CD4-positive, alpha-beta T cell treated with Interleukin-15 for 1 hour (primary cell): ENCODE measurements around the gene CNTNAP2.

Experiments
- DNase-seq: peaks from one replicate; pipeline ENCODE4 v3.0.0-alpha.2; 2020

The CNTNAP2 gene

DNA sequence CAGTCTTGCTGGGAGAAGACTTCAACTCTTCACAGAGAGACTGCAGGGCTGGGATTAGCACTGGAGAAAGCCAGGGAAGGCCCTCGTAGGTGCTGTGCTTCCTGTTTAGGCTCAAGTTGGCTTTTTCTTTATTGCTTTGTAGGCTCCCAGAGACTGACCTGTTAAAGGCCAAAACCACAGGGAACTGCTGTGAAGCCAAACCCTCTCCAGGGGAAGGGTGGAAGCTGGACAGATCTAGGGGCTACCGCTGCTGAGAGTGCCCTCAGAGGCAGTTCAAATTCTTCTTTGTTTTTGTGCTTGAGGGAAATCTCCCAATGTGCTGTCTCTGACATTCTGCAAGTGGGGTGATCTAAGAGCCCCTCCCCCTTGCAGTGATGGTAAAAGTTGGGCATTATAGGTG lies 198.4 kb downstream of the CNTNAP2 start:
- DNase-seq: no peak

DNA sequence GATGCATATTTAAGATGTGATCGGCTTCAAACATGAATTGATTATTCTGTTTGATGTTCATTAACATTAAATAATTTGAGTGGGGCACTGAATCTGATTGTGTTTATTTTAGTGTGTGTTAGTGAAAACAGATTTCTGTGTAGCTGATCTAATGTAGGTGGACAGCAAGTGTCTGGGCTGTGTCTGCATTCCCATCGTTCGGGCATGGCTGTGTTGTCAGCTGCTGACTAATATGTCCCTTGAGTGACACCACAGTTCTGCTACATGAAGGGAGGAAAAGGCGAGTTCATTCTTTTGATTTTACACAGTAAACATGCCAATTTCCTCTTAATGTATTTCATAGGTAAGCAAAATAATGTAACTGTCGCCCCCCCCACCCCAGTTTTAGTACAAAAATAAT lies 203.0 kb downstream of the CNTNAP2 start:
- DNase-seq: no peak

DNA sequence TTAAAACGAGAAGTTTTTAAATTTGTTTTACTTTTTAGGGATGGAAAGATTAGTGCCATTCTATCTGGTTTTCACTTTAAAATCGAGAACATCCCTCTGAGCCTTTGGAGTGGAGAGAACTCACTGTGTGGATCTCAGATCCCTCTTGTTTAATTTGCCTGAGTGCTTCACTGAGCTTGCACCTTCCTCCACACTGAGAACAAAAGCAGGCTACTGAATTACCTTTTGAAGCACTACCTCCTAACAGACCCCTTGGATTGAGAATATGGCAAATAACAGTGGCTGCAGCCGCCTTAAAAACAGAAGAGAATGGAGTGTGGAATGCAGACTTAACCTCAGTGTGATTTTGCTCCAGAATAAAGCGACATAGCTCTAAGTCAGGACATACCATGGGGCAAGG lies 204.7 kb downstream of the CNTNAP2 start:
- no peak for DNase-seq

DNA sequence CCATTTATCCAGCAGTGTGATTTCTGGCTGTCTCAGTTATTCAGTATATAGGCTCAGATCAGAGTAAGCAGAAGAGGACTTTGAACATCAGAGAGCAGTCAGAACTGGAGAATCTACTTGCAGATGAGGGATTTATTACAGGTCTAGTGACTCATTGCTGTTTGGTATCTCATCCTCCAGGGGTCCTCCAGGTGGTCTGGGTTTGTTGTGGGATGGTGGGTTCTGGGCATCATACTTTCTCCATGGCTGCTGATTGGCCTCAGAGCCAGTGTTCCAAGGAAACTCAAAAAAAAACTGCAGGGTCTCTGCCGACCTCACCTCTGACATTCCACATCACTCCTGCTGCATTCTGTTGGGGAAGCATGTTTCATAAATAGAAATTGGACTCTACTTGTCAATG lies 214.8 kb downstream of the CNTNAP2 start:
- DNase-seq: no peak

DNA sequence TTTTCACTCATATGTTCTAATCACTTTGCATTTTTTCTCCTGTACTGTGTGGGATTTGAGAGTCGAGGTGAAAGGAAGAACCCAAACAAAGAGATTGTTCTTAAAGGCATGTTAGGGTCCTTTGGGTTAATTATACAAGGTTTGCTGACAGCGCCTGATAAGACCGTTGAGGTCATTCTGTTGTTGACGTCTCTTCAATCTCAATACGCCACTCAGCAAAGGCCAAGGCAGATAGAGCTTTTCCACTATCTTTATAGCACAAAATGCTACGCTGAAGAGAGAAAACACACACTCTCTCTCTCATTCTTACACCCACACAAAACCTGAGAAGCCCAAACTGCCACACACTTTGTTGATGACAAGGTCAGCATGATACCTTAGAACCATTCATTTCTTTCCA lies 228.7 kb downstream of the CNTNAP2 start:
- no peak for DNase-seq

DNA sequence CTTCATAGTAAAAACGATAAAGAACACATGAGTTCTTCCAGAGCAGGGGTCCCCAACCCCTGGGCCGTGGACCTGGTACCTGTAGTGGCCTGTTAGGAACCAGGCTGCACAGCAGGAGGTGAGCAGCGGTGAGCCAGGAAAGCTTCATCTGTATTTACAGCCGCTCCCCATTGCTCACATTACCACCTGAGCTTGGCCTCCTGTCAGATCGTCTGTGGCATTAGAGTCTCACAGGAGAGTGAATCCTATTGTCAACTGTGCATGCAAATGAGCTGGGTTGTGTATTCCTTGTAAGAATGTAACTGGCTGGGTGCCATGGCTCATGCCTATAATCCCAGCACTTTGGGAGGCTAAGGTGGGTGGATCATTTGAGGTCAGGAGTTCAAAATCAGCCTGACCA lies 229.5 kb downstream of the CNTNAP2 start:
- no peak for DNase-seq

DNA sequence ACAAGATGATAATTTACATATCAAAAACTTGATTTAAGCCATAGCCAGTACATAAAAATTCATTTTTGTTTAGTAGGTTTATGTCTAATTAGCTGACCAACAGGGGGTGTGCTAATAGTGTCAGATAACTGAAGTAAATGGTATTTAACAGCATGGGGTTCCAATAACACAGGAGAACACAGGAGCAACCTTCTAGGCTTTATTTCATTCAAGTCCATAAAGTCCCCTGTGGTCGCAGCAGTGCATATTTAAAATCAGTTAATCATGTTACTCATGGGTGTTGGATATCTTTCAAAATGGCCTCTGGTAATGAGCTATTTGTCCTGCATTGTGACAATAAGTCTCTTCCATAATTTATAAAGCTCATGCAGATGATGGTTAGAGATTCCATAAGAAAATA lies 238.6 kb downstream of the CNTNAP2 start:
- DNase-seq: no peak

DNA sequence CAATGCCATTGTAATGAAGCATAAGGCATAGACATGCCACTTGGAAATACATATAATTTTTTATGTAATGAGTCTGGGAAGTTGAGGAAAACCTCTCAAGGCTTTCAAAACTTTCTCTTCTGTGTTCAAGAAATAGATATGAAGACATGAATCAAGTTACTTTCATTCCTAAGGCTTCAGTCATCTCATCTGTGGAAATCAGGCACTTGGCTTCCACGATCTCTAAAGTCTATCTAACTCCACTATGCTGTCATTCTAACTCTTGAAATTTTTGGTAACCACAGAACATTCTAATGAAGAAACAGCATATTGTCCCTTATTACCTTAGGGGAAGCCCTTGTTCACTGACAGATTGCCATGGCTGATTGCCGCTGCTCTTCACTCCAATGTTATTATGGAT lies 242.6 kb downstream of the CNTNAP2 start:
- no peak for DNase-seq

DNA sequence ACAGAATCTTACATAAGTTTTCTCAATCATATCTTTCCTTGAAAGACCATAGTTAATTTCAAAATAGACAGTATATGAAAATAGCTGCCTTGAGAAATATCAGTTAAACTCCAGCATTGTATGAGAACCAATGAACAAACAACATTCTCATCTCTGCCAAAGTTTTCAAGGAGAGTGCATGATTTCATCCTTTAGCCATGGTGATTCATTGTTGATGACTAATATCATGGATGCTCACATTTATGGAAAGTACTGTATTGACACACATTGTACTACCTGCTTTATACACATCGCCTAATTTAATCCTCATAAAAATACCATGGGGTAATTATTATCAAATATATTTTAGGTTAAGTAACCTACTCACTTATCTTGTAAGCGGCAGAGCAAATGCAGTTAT lies 250.3 kb downstream of the CNTNAP2 start:
- no peak for DNase-seq

DNA sequence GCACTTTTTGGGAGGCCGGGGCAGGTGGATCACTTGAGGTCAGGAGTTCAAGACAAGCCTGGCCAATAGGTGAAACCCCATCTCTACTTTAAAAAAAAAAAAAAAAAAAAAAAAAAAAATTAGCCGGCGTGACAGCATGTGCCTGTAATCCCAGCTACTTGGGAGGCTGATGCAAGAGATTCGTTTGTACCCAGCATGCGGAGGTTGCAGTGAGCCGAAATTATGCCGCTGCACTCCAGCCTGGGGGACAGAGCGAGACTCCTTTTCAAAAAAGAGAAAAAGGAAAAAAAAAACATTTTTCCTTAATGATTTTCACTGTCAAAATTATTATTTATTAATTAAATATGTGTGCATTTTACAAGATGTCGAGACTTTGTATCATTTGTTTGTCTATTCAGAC lies 253.6 kb downstream of the CNTNAP2 start:
- DNase-seq: no peak

DNA sequence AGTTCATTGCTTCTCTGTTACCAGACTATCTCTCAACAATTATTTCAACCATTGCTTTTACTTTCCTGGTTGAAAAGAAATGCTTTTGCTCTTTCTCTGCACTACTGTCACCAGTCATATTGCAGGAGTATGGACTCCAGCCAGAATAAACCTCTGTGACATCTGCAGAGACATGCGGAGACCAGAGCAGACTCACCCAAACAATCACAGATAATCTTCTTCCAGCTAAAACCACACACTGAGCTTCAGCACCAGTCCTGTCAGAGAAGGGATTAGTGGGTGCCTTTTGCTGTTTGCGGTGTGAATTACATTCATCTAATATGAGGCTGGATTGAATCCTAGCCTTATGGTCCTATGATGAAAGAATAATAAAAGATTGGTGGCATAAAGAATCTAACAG lies 258.6 kb downstream of the CNTNAP2 start:
- DNase-seq: no peak

DNA sequence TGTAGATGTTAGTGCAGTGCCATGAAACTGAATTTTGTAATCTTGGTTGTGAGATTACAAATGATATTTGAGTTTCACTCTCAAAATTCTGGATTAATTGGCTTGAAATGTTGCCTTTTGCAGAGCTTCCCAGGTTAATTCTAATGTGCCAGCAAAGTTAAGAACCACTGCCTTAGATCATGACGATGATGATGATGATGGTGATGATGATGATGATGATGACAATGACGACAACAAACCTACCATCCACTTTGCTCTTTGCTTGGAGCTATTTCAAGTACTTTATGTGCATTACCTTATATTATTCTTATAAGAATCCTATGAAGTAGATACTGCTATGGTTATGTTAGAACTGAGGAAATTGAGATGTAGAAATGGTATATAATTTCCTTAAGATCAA lies 261.6 kb downstream of the CNTNAP2 start:
- DNase-seq: no peak

DNA sequence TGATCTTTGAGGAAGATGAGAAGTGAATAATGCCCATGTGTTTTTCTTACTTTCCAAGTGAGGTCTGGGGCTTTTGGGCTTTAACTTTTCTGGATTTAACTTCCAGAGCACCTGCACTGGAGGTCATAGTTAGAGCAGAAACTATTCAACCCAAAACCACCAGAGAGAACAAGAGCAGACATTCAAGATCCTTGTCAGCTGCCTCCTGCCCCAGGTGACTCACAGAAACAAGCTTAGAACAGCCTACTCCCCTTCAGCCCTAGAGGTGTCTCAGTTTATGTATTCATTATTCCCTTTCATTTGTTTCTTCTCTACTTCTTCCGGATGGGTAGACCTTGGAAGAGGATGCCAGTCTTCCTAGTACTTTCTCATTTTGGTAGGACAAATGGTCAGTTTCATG lies 270.5 kb downstream of the CNTNAP2 start:
- no peak for DNase-seq

DNA sequence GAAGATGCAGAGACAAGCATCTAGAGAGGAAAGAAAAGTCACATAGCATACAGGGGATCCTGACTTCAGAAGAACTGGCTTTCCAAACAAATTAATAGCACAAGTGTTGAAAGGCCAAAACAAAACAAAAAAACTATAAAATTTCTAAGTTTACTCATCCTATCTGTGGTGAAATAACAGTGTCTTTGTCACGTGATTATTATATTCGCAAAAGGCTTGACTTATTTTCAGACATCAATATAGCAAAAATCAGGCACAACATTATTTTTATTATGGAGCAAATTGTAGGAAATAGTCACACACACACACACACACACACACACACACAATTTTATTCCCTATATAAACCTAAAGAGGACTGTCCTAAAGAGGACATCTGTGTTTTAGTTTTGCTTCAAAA lies 272.3 kb downstream of the CNTNAP2 start:
- no peak for DNase-seq

DNA sequence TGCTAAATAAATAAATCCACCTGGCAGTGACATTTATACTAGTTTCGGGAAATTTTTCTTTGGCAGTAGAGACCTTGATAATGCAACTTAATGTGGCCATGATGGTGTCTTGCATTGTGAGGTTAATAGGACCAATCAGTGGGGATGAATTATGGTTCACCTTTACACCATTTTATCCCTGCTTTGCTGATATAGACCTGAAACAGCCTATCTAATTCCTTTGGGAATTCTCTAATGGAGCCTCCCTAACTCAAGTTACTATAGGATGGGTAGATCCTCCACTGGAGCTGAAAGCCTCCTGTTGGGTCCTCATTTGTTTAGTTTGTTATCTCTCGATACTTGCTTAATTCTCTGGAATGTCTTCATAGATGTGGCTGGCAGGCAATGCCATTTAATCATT lies 276.7 kb downstream of the CNTNAP2 start:
- DNase-seq: no peak

DNA sequence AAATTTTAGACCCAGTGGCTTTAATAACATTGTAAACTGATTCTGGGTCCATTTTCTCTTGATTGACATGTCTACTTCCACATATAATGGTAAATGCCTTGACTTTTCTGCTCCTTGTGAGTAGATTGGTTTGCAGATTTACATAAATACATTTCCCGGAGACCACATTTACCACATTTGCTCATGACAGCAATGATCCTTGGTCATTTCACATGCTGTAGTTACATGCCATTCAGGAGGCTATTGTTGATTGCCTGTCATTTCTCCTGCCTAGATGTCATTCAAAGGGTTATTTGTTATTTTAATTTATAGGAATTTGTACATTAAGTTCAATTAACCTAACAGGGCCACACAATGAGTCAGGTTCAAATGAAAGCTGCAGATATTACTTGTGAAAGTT lies 280.5 kb downstream of the CNTNAP2 start:
- no peak for DNase-seq

DNA sequence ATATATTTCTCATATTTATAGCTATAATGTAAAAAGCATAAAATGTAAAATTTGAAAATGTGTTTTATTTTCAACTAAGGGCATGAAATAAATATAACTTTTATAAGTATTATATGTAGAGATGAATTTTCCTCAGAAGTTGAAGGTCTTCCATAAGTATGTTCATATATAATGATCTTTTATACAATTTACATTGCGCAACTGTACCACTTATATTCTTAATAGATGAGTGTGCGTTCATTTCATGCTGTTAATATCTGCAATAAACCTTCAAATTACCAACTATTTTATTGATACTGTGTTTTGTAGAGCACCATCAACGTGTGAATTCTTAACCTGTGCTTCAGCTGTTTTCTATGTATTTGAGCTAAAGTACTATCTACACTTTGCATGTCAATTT lies 285.3 kb downstream of the CNTNAP2 start:
- DNase-seq: no peak

DNA sequence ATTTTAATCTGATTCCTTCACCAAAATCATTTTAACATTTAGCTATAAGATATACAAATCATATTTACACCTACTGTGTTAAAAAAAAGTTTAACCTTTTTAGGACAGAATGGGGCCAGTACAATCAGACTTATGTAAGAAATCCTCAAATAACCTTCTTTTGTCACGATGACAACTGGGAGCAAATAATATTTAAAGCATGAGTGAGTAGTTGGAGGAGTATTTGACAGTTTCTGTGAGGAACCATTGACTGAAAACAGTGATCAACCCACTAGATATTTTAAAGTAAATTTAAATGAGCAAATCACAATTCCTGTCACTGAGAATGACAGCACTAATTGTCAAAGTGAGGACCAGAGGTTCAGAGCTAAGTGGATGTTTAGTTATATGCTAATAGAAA lies 289.1 kb downstream of the CNTNAP2 start:
- no peak for DNase-seq

DNA sequence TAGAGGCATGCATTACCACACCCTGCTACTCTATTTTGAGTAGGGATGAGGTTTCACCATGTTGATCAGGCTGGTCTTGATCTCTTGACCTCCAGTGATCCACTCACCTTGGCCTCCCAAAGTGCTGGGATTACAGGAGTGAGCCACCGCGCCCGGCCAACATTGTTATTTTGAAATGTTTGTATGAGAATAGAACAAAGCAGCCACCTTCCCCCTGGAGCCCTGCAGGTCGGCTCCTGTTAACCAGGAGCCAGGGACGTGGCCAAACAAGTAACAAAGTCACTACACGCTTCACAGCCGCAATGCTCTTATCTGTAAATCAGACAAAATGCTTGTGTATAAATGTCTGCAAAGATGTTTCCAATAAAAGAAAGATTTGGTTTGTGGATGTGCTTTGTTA lies 295.4 kb downstream of the CNTNAP2 start:
- DNase-seq: no peak

DNA sequence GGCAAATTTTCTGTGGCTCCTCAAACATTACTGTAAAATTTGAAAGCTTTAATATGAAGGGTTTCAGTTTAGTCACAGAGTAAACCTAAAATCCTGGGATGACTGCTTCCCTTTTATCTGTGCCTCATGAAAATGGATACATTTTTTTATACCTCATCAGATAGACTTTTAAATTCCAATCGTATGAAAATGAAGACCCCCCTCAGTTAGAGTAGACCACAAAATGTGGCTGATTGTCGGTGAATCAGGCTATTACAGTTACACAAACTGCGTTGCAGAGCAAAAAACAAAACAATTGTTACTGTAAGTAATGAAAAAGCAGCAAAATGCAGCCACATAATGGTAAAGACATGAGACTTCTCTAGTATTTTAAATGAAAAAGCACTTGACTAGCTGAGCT lies 296.2 kb downstream of the CNTNAP2 start:
- DNase-seq: no peak

DNA sequence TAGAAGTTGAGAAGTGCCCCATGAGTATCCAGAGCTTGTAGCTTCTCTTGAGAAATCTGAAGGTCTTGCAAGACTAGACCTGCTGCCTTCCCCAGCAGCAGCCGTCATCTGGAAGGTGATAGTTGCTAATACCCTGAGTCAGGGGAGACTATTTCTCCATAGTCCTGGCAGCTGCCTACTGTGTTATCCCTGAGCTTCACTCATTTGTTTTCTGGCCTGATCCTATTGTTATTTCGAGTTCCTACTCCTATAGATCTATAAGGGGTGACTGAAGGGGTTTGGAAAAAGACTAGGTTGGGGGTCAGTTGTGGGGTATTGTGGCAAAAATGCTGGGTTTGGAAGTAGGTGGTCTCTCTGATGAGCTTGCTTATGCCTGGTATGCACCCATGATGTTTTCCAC lies 297.8 kb downstream of the CNTNAP2 start:
- DNase-seq: no peak

DNA sequence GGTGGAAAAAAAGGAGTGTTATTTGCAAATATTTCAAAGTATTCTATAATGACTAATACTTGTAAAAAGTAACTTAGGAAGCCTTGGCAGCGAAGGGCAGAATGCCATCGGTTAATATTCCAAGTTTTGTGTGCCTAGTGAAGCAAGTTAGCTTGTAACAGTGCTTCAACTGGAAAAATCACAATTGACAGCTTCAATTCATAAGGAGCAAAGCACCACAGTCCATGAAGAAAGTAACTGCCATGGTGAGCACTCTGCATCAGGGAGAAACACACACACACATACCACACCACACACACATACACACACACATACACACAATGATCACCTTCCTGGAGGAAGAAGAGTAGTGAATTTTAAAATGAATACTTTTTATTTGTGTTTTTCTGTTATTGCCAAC lies 298.3 kb downstream of the CNTNAP2 start:
- DNase-seq: no peak

DNA sequence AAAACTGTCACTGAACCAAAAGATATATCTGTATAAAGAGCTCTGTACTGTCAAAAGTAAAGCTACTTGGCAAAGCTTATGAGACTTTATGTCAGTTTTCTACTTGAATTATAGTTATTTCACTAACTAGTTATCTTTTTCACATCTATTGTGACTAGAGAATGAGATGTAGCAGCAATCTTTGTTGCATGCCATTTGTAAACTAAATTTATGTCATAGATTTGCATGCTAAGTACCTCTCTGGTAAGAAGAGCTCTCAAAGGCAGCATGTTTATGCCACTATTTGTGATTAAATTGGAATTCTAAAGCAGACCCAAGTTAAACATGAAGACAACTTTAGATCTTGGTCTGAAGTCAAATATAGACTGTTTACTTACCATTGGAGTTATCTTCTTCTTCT lies 300.6 kb downstream of the CNTNAP2 start:
- no peak for DNase-seq

DNA sequence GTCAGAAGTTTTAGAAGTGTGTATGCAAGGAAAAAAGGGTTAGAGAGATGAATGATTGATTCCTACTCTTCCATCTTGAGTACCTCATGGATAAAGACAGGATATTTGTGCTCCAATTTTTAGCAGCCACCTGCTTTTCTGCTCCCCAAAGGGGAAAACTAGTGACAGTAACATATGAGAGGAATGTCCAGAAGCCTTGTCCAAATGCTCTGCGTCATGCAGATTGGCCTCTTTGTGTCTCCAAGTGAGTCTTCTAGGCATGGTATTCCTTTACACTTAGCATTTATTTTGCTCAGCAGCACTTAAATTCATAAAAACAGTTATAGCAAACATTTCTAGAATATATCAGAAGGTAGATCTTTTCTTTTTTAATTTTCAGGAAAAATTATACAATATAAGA lies 306.8 kb downstream of the CNTNAP2 start:
- no peak for DNase-seq

DNA sequence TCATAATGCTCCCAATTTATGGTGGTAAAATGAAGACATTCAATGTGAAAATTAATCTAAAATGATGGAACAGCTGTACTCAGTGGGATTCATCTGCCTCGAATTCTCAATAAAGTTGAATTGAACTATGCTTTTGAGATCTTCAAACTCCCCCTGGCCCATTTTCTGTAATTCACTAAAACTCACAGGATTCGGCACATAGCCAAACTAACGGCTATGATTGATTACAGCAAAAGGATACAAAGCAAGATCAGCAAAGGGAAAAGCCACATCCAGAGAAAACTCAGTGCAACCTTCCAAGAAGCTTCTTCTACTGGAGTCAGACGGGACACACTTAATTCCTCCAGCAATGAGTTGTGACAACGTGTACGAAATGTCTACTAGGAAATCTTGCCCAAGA lies 307.5 kb downstream of the CNTNAP2 start:
- no peak for DNase-seq

DNA sequence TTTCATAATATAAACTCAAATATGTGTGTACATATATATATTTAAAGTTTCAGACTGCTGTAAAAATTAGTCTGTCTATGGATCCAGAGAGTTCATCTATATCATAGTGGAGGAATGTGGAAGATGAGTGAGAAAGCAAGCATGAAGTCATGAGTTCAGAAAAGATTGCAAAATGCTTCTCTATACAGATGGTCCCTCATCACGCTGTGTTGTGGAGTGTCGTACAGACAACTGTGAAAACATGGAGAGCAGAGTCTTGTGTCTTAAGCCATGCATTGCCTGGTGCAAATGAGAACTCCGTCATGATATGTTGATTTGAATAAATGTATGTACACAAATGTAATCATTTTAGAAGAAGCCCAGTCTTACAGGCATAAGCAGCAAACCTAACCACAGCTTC lies 316.9 kb downstream of the CNTNAP2 start:
- no peak for DNase-seq

DNA sequence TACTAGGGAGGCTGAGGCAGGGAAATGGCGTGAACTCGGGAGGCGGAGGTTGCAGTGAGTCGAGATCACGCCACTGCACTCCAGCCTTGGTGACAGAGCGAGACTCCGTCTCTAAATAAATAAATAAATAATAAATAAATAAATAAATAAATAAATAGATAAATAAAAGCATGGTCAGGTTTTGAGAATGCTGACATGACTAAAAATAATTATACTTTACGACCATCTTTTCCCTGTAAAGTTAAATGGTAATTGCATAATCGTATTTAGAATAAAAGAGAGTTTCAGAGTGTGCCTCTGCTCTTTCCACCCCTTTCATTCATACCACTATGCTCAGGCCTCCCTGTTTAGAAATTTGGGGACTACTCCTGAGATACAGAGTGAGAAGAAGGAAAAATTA lies 326.5 kb downstream of the CNTNAP2 start:
- DNase-seq: no peak
